HG03571 (cell line): ENCODE measurements around the gene PPM1M.

Experiments
- ATAC-seq: cut with Tn5 transposase; IDR thresholded peaks from one replicate; pipeline ENCODE4 v1.9.1; 2021; ENCODE audit not compliant: unreplicated experiment

Gene PPM1M, protein sequence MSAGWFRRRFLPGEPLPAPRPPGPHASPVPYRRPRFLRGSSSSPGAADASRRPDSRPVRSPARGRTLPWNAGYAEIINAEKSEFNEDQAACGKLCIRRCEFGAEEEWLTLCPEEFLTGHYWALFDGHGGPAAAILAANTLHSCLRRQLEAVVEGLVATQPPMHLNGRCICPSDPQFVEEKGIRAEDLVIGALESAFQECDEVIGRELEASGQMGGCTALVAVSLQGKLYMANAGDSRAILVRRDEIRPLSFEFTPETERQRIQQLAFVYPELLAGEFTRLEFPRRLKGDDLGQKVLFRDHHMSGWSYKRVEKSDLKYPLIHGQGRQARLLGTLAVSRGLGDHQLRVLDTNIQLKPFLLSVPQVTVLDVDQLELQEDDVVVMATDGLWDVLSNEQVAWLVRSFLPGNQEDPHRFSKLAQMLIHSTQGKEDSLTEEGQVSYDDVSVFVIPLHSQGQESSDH

GRCh38 chr3:52245322-52246263 lies at the start of gene PPM1M:
TSS of gene PPM1M (plus strand) at chr3:52245759. CDS start at chr3:52245825, 66 bp downstream.
- ATAC-seq, result no peak

GRCh38 chr3:52195823-52196331 lies 49.7 kb upstream of the PPM1M start:
- ATAC-seq, result no peak

GRCh38 chr3:52196977-52197376 lies 48.6 kb upstream of the PPM1M start:
- no peak for ATAC-seq

GRCh38 chr3:52197499-52197841 lies 48.1 kb upstream of the PPM1M start:
- ATAC-seq, result no peak

DNA sequence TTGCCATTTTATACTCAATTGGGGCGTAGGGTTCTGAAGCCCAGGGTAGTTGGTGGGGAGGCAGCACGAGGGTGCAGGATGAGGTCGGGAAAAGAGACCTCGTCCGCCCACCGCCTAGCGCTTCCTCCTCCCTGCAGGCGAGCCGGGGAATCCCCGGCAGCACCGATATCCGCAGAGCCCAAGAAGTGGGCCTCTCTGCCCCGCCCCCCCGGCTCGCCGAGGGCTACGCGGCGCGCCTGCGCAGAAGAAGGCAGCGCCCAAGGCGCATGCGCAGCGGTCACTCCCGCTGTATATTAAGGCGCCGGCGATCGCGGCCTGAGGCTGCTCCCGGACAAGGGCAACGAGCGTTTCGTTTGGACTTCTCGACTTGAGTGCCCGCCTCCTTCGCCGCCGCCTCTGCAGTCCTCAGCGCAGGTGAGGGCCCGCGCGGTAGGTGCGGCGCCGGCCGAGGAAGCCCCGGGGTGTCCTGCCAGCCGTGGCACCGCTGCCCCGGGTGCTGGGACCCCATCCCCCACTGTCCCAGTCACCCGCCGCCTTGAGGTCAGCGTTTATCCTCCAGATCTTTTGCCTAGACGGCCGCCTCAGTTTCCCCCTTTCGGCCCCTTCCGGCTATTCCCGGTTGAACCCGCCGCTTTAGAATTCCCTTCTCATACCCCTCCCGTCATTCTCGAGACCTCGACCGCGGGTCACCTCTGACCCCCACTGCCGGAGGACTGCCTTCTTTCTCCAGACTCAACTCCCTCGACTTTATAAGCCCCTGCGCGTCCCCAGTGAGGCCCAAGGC lies 47.5 kb upstream of the PPM1M start, which contains the start of gene ALAS1:
Gene ALAS1, plus strand, starts transcription at position 319 of the 784 bp plus-strand sequence. CDS start 1,082 bp downstream, outside the sequence.
- peak; percentile 74 for ATAC-seq

DNA sequence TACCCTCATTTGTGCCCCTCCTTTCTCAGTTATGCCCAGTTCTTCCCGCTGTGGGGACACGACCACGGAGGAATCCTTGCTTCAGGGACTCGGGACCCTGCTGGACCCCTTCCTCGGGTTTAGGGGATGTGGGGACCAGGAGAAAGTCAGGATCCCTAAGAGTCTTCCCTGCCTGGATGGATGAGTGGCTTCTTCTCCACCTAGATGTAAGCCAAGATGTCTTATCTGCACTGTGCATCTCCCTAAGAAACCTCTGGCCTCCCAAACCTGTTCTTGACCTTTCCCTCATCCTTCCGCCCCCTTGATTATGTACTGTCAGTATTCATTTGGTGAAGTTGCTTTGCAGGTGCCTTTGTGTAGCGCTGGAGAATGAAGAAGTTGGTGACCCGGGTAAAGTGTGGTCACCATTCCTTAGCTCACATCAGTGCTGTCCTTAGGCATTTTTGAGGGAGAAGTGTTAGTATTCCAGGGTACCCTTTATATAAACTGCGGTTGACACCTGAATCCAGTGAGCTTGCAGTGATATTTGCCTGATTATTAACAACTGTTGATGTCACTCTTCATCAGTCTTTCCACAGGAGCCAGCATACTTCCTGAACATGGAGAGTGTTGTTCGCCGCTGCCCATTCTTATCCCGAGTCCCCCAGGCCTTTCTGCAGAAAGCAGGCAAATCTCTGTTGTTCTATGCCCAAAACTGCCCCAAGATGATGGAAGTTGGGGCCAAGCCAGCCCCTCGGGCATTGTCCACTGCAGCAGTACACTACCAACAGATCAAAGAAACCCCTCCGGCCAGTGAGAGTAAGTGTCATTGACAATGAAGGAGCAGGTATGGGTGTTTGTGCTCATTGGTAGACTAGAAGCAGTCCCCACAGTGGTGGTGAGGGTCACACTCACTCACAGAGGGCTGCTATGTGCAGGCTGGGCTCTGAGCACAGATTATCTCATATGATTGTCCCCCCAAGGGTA lies 46.6 kb upstream of the PPM1M start:
- no peak for ATAC-seq

GRCh38 chr3:52200981-52201679 lies 44.4 kb upstream of the PPM1M start:
- ATAC-seq, result no peak

DNA sequence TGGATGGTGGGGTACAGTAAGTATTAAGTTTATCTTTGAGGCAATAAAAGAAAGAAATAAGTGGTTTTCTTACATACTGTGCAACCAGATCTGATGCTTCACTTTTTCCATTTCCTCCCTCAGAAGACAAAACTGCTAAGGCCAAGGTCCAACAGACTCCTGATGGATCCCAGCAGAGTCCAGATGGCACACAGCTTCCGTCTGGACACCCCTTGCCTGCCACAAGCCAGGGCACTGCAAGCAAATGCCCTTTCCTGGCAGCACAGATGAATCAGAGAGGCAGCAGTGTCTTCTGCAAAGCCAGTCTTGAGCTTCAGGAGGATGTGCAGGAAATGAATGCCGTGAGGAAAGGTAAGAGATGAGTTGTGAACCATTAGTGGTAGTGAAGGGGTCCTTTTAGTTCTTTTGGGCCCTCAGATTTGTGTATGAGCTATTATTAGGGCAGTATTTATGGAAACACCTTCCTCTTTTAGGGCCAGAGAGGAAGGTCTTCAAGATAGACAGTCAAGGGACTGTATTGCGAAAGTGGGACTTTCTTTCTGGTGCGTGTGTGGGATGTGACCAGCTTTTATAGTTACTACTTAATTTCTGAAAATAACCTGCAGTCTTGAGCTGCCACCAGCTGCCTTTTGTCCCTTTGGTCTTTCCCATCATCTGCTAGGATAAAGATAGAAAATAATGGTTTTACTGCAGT lies 43.0 kb upstream of the PPM1M start:
- ATAC-seq, result no peak

DNA sequence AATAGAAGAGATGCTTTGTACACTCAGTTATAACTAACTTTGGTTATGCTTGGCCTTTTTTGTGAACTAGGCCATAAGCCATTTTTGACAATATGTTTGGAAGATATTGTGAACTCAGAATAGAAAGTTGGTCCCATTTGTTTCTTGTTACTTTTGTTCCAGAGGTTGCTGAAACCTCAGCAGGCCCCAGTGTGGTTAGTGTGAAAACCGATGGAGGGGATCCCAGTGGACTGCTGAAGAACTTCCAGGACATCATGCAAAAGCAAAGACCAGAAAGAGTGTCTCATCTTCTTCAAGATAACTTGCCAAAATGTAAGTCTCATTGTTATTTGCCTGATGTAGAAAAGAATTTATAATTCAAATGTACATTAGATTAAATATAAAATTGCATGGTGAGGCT lies 41.9 kb upstream of the PPM1M start:
- ATAC-seq, result no peak

DNA sequence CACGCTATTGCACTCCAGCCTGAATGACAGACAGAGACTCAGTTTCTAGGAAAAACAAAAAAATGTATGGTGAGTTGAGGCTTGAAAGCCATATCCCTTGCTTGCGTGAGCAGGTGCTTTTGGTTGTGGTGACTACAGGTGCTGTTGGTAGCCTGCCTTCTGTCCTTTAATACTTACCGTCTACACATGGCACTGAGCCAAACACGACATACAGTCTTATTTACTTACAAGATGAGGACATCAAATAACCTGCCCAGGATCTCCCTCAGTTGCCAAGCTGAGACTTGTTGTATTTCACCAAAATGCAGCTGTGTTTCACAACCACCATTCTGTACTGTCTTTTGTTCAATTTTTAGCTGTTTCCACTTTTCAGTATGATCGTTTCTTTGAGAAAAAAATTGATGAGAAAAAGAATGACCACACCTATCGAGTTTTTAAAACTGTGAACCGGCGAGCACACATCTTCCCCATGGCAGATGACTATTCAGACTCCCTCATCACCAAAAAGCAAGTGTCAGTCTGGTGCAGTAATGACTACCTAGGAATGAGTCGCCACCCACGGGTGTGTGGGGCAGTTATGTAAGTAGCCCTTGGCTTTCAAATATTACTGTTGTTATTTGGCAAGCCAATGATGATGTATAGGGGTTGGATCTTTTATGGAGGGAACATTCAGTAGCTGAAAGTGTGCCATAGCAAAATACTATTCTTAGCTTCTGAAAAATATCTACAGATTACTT lies 41.1 kb upstream of the PPM1M start:
- ATAC-seq, result no peak

DNA sequence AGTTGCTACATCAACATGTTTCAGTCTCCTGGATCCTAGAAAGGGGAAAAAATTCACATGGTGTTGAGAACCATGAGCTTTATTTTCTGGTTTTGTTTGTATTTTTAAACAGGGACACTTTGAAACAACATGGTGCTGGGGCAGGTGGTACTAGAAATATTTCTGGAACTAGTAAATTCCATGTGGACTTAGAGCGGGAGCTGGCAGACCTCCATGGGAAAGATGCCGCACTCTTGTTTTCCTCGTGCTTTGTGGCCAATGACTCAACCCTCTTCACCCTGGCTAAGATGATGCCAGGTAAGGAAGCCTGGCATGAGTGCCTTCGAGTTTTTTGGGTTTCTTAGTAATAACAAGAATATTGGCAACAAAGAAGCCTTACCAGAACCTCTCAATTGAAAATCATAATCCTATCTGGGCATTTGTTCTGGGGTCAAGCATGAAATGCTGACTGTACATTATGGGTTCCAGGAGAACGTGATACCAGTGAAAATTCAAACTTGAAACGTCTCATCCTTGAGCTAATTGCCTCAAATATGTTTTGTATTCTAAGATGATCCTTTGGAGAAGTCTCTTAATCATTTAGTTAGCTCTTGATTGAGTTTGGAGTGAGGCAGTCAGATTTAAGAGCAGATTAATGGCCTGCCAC lies 39.7 kb upstream of the PPM1M start:
- ATAC-seq, result no peak

DNA sequence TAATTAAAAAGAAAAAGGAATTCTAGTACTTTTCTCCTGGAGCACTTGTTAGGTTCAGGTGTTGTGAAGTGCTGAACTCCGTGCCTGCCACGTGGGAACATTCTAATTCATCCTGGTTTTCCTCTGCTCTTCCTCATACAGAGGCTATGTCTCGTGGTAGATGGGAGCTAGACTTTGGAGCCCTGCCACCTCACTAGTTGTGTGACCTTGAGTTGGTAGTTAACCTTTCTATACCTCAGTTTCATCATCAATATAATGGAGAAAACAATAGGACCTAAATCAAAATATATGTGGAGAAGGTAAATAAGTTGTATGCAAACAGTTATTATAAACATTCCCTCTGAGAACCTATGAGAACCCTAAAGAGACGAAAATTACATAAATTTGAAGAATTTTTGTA lies 37.0 kb upstream of the PPM1M start:
- no peak for ATAC-seq

DNA sequence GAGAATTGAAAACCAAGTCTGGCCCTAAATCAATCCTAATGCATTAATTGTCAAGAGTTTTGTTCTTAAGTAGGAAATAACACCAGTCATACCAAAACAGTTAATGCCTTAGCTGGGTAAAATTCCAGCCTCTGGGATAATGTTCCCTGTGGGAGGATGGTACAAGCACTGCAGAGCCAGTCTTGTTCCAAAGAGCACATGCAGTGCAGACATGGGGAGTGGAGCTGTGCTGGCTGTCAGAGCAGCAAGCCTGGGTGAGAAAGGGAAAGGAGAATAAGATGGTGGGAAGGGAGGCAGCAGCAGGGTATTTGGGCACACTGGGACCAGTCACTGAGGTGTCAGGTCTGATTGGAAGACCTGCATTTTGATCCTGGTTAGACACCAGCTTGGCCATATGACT lies 35.5 kb upstream of the PPM1M start:
- no peak for ATAC-seq

DNA sequence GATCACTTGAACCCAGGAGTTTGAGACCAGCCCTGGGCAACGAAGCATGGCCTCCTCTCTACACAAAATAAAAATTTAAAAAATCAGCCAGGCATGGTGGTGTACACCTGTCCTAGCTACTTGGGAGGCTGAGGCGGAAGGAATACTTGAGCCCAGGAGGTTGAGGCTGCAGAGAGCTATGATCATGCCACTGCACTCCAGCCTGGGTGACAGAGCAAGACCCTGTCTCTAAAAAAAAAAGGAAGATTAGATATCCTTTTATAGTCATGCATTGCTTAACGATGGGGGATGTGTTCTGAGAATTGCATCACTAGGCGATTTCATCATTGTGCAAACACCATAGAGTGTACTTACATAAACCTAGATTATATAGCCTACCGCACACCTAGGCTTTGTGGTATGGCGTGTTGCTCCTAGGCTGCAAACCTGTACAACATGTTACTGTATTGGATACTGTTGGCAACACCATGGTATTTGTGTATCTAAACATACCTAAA lies 35.0 kb upstream of the PPM1M start:
- no peak for ATAC-seq

GRCh38 chr3:52211268-52211891 lies 34.2 kb upstream of the PPM1M start:
- no peak for ATAC-seq

GRCh38 chr3:52213005-52213404 lies 32.6 kb upstream of the PPM1M start:
- no peak for ATAC-seq

- no peak for ATAC-seq
Observed at GRCh38 chr3:52213901-52214300, 31.7 kb upstream of the PPM1M start.
